ENCODE results near the gene ZNF93.
"Not testable (repeated sequence)": the region's sequence is repeated elsewhere in the genome, so short reads cannot be mapped to it uniquely, and the experiment has no call there.

The ZNF93 gene

GRCh38 chr19:19900729-19901444 is at the start of gene ZNF93:
ZNF93 (plus strand) TSS chr19:19900946; CDS start chr19:19901089, 143 bp downstream.
- peak; percentile 12 for DNase-seq

GRCh38 chr19:19851740-19852139 is 49.0 kb upstream of the ZNF93 start:
- DNase-seq = not testable (repeated sequence)

- no peak for DNase-seq
Measured at GRCh38 chr19:19858751-19859150, 42.0 kb upstream of the ZNF93 start.

- no peak for DNase-seq
Measured at GRCh38 chr19:19860756-19861390, 39.9 kb upstream of the ZNF93 start.

GRCh38 chr19:19865750-19866610 is 34.8 kb upstream of the ZNF93 start, which contains the start of gene ZNF253:
ZNF253 (plus strand) TSS chr19:19865882; CDS start chr19:19865997, 115 bp downstream.
- DNase-seq = peak; percentile 80

GRCh38 chr19:19866611-19867248 is 34.0 kb upstream of the ZNF93 start:
- DNase-seq = no peak

- not testable (repeated sequence) for DNase-seq
Measured at GRCh38 chr19:19870086-19870485, 30.7 kb upstream of the ZNF93 start.

- DNase-seq = no peak
Measured at GRCh38 chr19:19871932-19872331, 28.8 kb upstream of the ZNF93 start.

- no peak for DNase-seq
Measured at GRCh38 chr19:19873381-19873780, 27.4 kb upstream of the ZNF93 start.

GRCh38 chr19:19877724-19878123 is 23.0 kb upstream of the ZNF93 start:
- DNase-seq = no peak

- DNase-seq = no peak
Measured at GRCh38 chr19:19884583-19884982, 16.2 kb upstream of the ZNF93 start.

- not testable (repeated sequence) for DNase-seq
Measured at GRCh38 chr19:19892055-19892941, 8.4 kb upstream of the ZNF93 start.

GRCh38 chr19:19900139-19900728 is 512 bp upstream of the ZNF93 start:
- no peak for DNase-seq

GRCh38 chr19:19907551-19907950 is 6.8 kb downstream of the ZNF93 start:
- DNase-seq = not testable (repeated sequence)

- no peak for DNase-seq
Measured at GRCh38 chr19:19909654-19910053, 8.9 kb downstream of the ZNF93 start.

- DNase-seq = no peak
Measured at GRCh38 chr19:19911150-19911549, 10.4 kb downstream of the ZNF93 start.

- no peak for DNase-seq
Measured at GRCh38 chr19:19914596-19914995, 13.8 kb downstream of the ZNF93 start.

- not testable (repeated sequence) for DNase-seq
Measured at GRCh38 chr19:19930417-19930816, 29.7 kb downstream of the ZNF93 start.

GRCh38 chr19:19933432-19934314 is 32.9 kb downstream of the ZNF93 start:
- not testable (repeated sequence) for DNase-seq

- no peak for DNase-seq
Measured at GRCh38 chr19:19937403-19937802, 36.7 kb downstream of the ZNF93 start.
